GM20000 (cell line): Measurements from ENCODE around the gene MTA1.

Experiments used
- DNase-seq: peaks from one replicate; pipeline ENCODE4 v3.0.0; 2012; ENCODE audit warnings: low spot score
- TF ChIP-seq, protein P1 (sequence below): IDR thresholded peaks from 2 replicates; pipeline ENCODE4 v1.5.1; 2012; ENCODE audit warnings: mild to moderate bottlenecking, control low read depth; ENCODE audit errors: extremely low read depth, missing control alignments

Gene MTA1

DNA sequence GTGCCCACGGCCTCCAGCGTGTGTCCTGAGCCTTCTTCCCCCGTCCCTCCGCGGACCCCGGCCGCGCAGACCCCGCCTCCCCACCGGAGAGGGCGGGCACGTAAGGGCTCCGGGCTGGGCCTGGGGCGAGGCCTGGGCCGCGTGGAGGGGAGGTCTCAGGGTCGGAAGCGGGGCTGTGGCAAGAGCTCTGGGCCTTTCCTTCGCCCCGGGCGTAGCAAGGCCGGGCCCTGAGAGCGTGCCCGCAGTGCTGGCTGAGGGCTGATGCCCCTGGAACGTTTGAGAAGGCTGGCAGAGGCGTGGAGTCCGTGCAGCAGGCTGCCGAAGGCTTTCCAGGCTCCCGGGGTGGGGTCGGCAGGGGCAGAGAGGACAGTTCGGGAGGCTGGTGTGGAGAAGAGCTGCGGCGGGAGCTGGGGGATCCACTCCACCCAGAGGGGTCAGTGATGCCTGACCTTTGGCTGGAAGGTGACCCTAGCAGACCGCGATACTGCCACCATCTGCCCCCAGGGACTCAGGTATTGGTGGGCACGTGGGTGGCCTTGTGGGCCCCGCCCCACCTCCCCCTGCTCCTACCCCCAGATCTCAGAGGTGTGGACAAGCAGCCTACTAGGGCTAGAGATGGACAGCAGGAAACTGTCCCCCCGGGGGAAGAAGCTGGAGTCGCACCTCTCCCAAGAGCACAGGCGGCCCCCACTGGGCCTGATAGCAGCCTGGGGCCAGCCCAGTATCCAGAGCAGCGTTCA lies 20.7 kb upstream of the MTA1 start:
- TF ChIP-seq, protein P1, sequence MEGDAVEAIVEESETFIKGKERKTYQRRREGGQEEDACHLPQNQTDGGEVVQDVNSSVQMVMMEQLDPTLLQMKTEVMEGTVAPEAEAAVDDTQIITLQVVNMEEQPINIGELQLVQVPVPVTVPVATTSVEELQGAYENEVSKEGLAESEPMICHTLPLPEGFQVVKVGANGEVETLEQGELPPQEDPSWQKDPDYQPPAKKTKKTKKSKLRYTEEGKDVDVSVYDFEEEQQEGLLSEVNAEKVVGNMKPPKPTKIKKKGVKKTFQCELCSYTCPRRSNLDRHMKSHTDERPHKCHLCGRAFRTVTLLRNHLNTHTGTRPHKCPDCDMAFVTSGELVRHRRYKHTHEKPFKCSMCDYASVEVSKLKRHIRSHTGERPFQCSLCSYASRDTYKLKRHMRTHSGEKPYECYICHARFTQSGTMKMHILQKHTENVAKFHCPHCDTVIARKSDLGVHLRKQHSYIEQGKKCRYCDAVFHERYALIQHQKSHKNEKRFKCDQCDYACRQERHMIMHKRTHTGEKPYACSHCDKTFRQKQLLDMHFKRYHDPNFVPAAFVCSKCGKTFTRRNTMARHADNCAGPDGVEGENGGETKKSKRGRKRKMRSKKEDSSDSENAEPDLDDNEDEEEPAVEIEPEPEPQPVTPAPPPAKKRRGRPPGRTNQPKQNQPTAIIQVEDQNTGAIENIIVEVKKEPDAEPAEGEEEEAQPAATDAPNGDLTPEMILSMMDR, result no peak
- no peak for DNase-seq

DNA sequence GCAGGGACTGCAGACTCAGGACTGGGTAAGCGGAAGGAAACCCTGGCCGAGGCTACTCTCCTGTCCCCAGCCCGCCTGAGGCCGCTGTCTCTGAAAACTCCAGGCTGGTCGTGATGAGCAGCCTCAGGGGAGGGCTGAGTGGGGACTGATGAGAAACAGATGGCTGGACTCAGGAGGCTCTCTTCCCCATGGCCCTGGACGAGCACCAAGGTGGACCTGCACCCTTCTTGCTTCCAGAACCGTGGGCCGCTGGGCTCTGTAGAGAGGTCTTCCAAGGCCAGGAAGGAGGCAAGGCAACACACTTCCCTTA lies 20.2 kb upstream of the MTA1 start:
- no peak for DNase-seq

DNA sequence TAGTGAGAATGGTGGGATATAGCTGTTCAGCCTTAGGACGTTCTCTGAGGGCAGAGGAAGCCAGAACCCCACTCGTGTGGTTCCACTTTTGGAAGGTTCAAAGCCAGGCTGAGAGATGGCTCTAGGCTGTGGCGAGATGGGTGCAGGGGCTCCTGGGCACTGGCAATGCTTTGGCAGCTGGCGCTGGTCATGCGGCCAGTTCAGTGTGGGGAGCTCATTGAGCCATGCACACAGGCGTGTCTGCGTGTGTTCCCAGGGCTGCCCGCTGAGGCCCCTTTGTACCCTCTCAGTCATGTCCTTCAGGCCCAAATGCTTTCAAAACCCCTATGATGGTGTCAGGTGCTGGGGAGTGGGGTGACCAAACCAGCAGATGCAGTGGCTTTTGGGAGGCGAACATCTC lies 19.6 kb upstream of the MTA1 start:
- TF ChIP-seq, protein P1, result no peak
- no peak for DNase-seq

More for the DNA sequence above, 20.2 kb upstream of the MTA1 start:
- TF ChIP-seq, protein P1, result no peak

DNA sequence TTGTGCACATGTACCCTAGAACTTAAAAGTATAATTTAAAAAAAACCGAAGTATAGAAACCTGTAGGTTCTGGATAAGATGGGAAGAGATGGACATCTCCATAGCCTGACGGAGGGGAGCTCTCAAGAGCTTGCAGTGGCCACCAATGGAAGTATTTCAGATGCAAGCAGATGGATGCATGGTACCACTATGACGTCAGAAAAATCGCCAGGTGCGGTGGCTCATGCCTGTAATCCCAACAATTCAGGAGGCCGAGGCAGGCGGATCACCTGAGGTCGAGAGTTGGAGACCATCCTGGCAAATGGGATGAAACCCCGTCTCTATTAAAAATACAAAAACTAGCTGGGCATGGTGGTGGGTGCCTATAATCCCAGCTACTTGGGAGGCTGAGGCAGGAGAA lies 17.9 kb upstream of the MTA1 start:
- TF ChIP-seq, protein P1, result no peak
- DNase-seq, result no peak

DNA sequence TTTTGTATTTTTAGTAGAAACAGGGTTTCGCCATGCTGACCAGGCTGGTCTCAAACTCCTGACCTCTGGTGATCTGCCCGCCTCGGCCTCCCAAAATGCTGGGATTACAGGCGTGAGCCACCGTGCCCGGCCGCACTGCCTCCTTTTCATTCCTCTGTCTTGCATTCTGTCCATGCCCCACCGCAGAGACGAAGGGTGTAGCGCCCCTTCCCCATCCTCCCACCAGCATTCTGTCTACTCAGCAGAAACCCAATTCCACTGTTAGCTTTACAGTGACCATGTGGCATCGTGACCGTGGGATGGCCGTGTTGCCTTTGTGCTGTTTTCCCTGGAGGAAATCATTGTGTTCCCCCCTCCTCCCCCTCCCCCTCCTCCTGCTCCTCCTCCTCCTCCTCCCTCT lies 11.0 kb upstream of the MTA1 start:
- no peak for DNase-seq
- TF ChIP-seq, protein P1, result no peak

DNA sequence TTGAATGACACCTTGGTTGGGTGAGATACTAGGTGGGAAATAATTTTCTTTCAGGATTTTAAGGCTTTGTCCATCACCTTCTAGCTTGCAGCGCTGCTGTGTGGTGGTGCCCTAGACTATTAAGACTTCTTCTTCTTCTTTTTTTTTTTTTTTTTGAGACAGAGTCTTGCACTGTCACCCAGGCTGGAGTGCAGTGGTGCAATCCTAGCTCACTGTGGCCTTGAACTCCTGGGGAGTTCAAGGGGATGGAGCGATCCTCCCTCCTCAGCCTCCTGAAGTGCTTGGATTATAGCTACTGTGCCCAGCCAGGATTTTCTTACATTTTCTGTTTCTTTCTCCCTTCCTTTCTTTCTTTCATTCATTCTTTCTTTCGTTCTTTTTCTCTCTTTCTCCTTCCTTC lies 10.3 kb upstream of the MTA1 start:
- no peak for DNase-seq
- TF ChIP-seq, protein P1, result no peak

DNA sequence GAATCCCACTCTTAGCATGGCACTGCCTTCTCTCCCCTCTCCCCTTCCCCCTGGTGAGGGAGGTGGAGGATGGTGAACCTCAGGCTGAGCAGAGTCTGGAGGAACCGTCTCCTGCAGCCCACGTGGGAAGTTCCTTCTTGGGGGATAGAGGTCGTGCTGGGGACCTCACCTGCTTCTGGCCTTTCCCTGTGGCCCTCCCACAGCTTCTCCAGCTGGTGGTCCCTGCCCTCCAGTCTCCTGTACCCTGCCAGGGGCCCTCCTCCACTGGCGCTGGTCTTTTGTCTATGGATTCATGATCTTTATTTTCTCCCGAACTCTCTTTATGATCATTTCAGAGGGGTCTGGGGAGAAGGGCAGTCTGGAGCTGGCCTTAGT lies 9.0 kb upstream of the MTA1 start:
- TF ChIP-seq, protein P1, result no peak
- DNase-seq, result no peak
